NCI-H524 treated with DMSO at 0.1 percent for 48 hours (cell line): ENCODE results near the gene PAN3.
"Not testable (repeated sequence)": the region's sequence is repeated elsewhere in the genome, so short reads cannot be mapped to it uniquely, and the experiment has no call there.

ENCODE experiments used
- DNase-seq: peaks from one replicate; lab custom pipeline; 2025; lab: John Stamatoyannopoulos, UW

PAN3 gene

GRCh38 chr13:28136916-28137315 lies 1.4 kb upstream of the PAN3 start:
- DNase-seq, result no peak

- DNase-seq, result no peak
These were observed 749 bp upstream of the PAN3 start for GRCh38 chr13:28137596-28137995.

GRCh38 chr13:28138756-28139470 lies 568 bp downstream of the PAN3 start:
- peak; percentile 62 for DNase-seq

GRCh38 chr13:28140433-28141125 lies 2.2 kb downstream of the PAN3 start:
- no peak for DNase-seq

GRCh38 chr13:28141542-28141941 lies 3.2 kb downstream of the PAN3 start:
- DNase-seq, result not testable (repeated sequence)

GRCh38 chr13:28145049-28145448 lies 6.7 kb downstream of the PAN3 start:
- no peak for DNase-seq

- DNase-seq, result no peak
These were observed 9.2 kb downstream of the PAN3 start for GRCh38 chr13:28147495-28147894.

GRCh38 chr13:28159057-28159456 lies 20.7 kb downstream of the PAN3 start:
- no peak for DNase-seq

GRCh38 chr13:28161370-28161769 lies 23.0 kb downstream of the PAN3 start:
- DNase-seq, result no peak

GRCh38 chr13:28163587-28163986 lies 25.2 kb downstream of the PAN3 start:
- no peak for DNase-seq

- DNase-seq, result no peak
These were observed 27.9 kb downstream of the PAN3 start for GRCh38 chr13:28166257-28166656.

- DNase-seq, result no peak
These were observed 32.9 kb downstream of the PAN3 start for GRCh38 chr13:28171266-28171665.

- no peak for DNase-seq
These were observed 34.6 kb downstream of the PAN3 start for GRCh38 chr13:28172947-28173346.

GRCh38 chr13:28173793-28174192 lies 35.4 kb downstream of the PAN3 start:
- no peak for DNase-seq

- DNase-seq, result no peak
These were observed 39.0 kb downstream of the PAN3 start for GRCh38 chr13:28177327-28177726.

GRCh38 chr13:28177877-28178276 lies 39.5 kb downstream of the PAN3 start:
- DNase-seq, result no peak

- no peak for DNase-seq
These were observed 41.6 kb downstream of the PAN3 start for GRCh38 chr13:28179974-28180373.

GRCh38 chr13:28181413-28181812 lies 43.1 kb downstream of the PAN3 start:
- DNase-seq, result no peak

- no peak for DNase-seq
These were observed 46.9 kb downstream of the PAN3 start for GRCh38 chr13:28185256-28185655.

- DNase-seq, result no peak
These were observed 60.7 kb downstream of the PAN3 start for GRCh38 chr13:28199089-28199488.

- no peak for DNase-seq
These were observed 65.7 kb downstream of the PAN3 start for GRCh38 chr13:28204043-28204442.

GRCh38 chr13:28204690-28205443 lies 66.5 kb downstream of the PAN3 start:
- DNase-seq, result no peak

- no peak for DNase-seq
These were observed 80.3 kb downstream of the PAN3 start for GRCh38 chr13:28218679-28219078.
